OCI-LY1 (cell line): Measurements from ENCODE around the gene P2RY14.

ENCODE experiments used
- CTCF ChIP-seq: fragments of 200-600 bp; sonication (generic), shearing (Covaris generic); IDR thresholded peaks from 2 replicates; pipeline ENCODE4 v1.5.1; 2017; ENCODE audit warnings: mild to moderate bottlenecking, antibody characterized with exemption, low read length, moderate library complexity, mixed read lengths
- EZH2 ChIP-seq: fragments of 200-600 bp; sonication (generic), shearing (Covaris generic); IDR thresholded peaks from 2 replicates; pipeline ENCODE4 v1.8.0; 2017; ENCODE audit warnings: borderline replicate concordance, mixed run types, mild to moderate bottlenecking, antibody characterized with exemption, low read length, moderate library complexity, mixed read lengths

- TF ChIP-seq CTCF, result no peak
- TF ChIP-seq EZH2, result no peak
These were observed 29.5 kb upstream of the P2RY14 start for GRCh38 chr3:151307583-151308488.
